ENCODE results near the gene GNGT2.

DNA sequence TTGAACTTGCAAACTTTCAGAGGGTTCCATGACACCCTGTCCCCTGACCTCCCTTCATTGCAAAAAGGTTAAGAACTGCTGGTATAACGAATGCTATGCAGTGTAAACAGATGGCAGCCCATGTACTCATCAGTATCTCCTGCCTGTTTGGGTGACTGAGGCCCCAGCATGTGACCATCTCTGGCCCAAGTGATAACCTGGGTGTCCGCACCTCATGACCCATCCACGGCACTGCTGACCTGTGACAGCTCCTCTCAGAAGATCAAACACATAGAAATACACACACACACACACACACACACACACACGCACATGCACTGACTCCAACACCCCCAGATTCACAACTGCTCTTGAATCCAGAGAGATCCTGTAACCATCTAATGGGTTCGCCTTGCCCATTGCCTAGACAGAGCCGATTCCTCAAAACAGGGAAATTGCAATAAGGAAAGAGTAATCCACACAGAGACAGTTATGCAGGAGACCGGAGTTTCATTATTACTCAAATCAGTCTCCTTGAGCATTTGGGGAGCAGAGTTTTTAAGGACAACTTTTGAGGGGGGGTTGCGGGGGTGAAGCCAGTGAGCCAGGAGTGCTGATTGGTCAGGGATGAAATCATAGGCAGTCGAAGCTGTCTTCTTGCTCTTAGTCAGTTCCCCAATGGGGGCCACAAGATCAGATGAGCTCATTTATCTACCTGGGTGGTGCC lies 31.5 kb upstream of the GNGT2 start:
- TF ChIP-seq, protein P1, sequence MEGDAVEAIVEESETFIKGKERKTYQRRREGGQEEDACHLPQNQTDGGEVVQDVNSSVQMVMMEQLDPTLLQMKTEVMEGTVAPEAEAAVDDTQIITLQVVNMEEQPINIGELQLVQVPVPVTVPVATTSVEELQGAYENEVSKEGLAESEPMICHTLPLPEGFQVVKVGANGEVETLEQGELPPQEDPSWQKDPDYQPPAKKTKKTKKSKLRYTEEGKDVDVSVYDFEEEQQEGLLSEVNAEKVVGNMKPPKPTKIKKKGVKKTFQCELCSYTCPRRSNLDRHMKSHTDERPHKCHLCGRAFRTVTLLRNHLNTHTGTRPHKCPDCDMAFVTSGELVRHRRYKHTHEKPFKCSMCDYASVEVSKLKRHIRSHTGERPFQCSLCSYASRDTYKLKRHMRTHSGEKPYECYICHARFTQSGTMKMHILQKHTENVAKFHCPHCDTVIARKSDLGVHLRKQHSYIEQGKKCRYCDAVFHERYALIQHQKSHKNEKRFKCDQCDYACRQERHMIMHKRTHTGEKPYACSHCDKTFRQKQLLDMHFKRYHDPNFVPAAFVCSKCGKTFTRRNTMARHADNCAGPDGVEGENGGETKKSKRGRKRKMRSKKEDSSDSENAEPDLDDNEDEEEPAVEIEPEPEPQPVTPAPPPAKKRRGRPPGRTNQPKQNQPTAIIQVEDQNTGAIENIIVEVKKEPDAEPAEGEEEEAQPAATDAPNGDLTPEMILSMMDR (IDR thresholded peaks at IDR 0.05) = no peak
- TF ChIP-seq POLR2AphosphoS5 (IDR thresholded peaks at IDR 0.05) (no peak), POLR2A (IDR thresholded peaks at IDR 0.05) (no peak), EP300 (IDR thresholded peaks at IDR 0.05) (no peak)

Measured in gastroesophageal sphincter (tissue), 3 donors.